A204.1 (cell line): Measurements from ENCODE around the gene VCX3A.
"Not testable (repeated sequence)": the region's sequence is repeated elsewhere in the genome, so short reads cannot be mapped to it uniquely, and the experiment has no call there.

Source experiments
- FAIRE-seq: peaks from 2 replicates; lab custom pipeline; 2012; peaks lifted over from hg19 to GRCh38; lab: Jason Lieb, UNC

The VCX3A gene

DNA sequence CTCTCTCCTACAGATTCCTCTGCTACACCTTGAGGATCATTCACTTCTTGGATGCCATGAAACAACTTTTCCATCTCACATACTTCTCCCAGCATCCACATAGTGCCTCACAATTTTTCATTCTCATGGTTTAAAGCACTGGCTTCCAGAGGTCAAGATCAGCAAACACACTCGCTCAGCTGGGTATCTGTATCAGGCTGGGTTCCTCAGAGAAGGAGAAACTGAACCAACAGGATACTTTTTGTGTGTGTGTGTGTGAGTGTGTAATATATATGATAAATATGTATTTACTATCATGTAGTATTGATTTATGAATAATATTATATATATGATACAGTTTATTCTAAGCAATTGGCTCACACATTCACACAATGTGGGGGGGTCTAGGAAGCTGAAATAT lies at the start of gene VCX3A:
Gene VCX3A (minus strand): TSS at position 101 of the 400 bp plus-strand sequence. CDS start 621 bp downstream, outside the sequence.
- FAIRE-seq: not testable (repeated sequence)

DNA sequence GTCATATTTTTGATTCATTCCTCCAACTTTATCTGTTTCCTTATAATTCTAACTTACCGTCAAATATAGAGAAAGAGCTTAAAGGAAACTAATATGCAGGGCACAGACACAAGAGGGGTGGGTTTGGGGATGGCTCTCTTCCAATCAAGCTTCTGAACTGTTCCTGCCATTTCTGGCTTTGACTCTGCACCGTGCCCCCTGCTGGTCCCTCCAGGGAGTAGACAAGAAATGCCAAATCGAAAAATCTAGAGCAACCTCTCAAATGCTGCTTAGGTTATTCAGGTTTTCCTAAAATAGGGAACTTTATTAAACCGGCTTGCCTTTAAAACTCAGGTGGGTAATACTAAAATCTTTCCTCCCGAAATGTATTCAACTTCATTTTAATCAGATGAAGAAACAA lies 39.8 kb upstream of the VCX3A start:
- FAIRE-seq: no peak

DNA sequence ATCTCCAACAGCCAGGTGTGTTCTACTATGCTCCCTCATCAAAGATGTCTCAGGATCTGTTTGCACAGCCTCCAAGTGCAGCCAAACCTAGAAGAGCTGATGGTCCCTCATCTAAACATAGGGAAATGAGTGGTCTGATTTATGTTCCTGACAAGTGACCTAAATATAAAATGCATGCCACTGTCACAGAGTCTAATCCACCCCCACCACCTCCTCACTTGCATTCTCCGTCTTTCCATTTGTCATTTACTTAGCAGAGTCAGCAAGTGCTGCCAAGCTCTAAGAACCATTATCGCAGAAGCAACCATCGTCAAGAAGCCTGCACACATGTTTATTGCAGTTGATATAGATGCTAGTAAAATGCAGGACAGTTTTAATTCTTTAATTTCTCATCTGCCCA lies 33.1 kb upstream of the VCX3A start:
- no peak for FAIRE-seq

GRCh38 chrX:6558979-6559378 lies 24.1 kb upstream of the VCX3A start:
- FAIRE-seq: no peak

- no peak for FAIRE-seq
These were observed 22.8 kb upstream of the VCX3A start for GRCh38 chrX:6557690-6558089.

DNA sequence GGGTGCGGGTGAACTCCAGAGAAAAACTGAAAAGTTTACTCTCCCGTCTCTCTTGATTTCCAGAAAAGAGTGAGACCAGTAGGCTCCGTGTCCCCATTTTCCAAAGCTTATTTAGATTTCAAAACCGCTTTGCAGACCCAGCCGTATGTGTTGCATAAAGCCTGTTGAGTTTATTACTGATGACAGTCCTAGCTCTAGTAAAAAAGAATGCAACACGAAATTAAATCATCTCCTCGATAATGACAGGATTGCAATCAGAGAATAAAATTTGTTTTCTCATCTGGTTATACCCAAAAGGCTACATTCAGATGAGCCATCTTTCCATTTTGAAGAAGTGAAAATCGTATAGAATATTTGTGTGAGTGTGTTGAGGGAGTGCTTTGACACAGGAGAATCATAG lies 16.1 kb upstream of the VCX3A start:
- FAIRE-seq: no peak

DNA sequence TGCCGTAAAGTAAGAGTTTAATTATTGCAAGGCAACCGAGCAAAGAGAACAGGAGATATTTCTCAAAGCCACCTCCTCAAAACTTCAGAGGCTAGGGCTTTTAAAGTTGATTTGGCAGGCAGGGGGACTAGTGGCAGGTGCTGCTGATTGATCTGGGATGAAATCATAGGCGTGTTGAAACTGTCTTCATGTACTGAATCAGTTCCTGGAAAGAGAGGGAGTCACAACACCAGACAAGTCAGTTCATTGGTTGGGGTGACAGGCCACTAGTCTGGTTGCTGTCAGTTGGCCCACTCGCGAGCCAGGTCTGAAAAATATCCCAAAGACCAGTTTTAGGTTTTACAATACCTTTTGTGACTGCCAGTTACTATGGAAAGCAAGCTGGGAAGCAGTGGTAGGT lies 10.8 kb upstream of the VCX3A start:
- FAIRE-seq: no peak

DNA sequence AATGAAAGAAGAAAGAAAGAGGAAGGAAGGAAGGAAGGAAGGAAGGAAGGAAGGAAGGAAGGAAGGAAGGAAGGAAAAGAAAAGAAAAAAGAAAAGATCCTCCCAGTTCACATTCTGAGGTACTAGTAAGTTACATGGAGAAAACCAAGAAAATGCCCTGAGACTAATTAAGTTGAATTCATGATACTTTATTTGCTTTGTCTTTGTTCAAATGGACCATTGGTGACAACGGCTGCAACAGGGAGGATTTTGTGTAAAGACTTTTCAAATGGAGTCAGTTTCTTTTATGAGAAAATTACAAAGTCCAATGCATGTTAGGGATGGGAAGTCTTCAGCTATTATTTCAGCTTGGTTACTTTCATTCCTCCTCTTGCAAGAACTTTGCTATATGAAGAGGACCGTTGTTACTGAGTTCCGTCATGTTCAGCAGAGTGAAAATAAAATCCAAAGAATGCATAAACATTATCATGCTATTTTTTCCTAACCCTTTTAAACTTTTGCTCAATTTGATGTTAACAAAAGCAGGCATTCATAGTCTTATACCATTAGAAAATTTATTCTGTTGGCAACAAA lies 8.3 kb downstream of the VCX3A start:
- no peak for FAIRE-seq

- no peak for FAIRE-seq
These were observed 17.5 kb downstream of the VCX3A start for GRCh38 chrX:6517376-6517775.

DNA sequence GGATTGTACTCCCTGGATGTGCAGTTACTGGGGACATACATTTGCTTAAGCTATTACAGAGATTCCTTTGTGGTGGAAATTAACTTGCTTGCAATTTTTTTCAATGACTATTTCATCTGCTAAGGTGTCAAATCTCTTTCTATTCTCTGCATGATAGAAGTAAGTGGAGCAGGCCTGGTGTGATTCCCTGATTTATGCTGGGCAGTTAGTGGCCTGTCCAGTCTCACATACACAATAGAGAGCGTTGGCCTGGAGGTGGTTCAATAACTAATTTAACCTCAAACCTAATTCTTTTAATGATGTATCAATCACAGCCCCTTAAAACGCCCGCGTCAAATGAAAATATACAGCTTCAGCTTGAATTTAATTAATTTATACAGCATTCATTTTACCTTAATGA lies 28.5 kb downstream of the VCX3A start:
- no peak for FAIRE-seq

DNA sequence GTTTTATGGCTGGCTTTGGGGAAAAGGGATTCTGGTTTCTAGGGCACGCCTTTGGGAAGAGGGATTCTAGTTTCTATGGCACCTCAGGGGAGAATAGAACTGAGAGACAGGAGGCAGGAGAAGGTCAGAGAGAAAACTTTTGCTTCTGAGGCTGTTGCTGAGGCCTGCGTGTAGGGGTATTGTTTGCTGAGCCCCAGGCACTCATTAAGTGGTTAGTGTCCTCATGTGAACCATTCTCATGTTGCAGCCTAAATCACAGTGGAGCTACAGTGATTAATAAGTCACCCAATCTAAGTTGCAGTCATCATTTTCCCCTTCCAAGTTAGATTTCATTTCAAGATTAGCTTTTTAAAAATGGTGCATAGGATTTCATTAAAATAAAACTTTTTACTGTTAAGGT lies 29.0 kb downstream of the VCX3A start:
- no peak for FAIRE-seq

DNA sequence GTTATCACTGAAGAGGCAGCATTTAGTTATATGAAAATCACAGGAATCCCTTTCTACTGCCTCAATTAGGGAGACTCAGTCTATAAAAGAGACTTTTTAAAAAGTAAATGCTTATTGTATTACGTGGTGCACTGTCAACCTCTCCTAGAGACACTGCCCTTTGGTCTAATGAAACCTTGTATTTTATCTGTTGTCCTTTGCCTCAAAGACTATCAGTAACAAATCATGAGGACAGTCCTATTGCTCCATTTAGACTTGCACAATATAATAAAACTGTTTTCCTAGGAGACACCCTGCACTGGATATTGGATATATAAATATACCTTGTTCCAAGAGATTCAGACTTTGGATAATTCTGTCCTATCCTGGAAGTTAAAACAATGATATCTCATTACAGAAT lies 34.2 kb downstream of the VCX3A start:
- no peak for FAIRE-seq

GRCh38 chrX:6498324-6498723 lies 36.6 kb downstream of the VCX3A start:
- FAIRE-seq: no peak
